ENCODE measurements around the gene WDR64.

GRCh38 chr1:241789061-241789460, 137.0 kb downstream of the WDR64 start:
- TF ChIP-seq, protein P1, sequence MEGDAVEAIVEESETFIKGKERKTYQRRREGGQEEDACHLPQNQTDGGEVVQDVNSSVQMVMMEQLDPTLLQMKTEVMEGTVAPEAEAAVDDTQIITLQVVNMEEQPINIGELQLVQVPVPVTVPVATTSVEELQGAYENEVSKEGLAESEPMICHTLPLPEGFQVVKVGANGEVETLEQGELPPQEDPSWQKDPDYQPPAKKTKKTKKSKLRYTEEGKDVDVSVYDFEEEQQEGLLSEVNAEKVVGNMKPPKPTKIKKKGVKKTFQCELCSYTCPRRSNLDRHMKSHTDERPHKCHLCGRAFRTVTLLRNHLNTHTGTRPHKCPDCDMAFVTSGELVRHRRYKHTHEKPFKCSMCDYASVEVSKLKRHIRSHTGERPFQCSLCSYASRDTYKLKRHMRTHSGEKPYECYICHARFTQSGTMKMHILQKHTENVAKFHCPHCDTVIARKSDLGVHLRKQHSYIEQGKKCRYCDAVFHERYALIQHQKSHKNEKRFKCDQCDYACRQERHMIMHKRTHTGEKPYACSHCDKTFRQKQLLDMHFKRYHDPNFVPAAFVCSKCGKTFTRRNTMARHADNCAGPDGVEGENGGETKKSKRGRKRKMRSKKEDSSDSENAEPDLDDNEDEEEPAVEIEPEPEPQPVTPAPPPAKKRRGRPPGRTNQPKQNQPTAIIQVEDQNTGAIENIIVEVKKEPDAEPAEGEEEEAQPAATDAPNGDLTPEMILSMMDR (conservative IDR thresholded peaks at IDR 0.05; ENCODE audit: low read depth, low read length), result no peak
- TF ChIP-seq EZH2phosphoT487 (IDR thresholded peaks at IDR 0.05; ENCODE audit: borderline replicate concordance, low read length) (no peak), EZH2 (IDR thresholded peaks at IDR 0.05; ENCODE audit: low read length, unreplicated experiment) (no peak)
